Measurements from ENCODE around the gene TJP2.

Gene TJP2
- total RNA-seq, result 0.42 to 21.3 (median 1.9) reads per million in 17 experiments

DNA sequence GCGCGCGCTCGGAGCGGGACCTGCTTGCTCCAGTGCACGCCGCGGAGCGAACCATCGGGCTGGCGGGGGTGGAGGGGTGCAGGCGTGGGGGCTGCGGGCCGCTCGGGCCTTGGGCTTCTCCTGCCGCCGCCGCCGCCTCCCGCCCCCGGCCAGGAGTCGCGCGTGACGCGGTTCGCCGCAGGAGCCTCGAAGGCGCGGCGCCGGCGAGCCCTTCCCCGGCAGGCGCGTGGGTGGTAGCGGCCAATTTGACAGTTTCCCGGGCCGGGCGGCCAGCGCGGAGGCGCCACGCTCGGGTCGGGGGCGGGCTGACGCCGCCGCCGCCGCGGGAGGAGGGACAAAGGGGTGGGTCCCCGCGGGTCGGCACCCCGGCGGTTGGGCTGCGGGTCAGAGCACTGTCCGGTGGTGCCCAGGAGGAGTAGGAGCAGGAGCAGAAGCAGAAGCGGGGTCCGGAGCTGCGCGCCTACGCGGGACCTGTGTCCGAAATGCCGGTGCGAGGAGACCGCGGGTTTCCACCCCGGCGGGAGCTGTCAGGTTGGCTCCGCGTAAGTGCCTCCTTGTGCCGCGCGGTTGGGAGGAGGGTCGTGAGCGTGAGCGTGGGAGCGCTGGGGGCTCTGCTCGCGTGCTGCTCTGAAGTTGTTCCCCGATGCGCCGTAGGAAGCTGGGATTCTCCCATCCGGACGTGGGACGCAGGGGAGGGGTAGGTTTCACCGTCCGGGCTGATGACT lies at the start of gene TJP2:
Gene TJP2, plus strand, starts transcription at position 387 of the 725 bp plus-strand sequence. Its CDS starts 96 bp downstream, at position 483.
- DNase-seq, result peak; percentile 71 to 90 (median 82)

GRCh38 chr9:69130456-69131441 lies 43.3 kb upstream of the TJP2 start:
- DNase-seq, result no peak

GRCh38 chr9:69131682-69132081 lies 42.4 kb upstream of the TJP2 start:
- no peak for DNase-seq

DNA sequence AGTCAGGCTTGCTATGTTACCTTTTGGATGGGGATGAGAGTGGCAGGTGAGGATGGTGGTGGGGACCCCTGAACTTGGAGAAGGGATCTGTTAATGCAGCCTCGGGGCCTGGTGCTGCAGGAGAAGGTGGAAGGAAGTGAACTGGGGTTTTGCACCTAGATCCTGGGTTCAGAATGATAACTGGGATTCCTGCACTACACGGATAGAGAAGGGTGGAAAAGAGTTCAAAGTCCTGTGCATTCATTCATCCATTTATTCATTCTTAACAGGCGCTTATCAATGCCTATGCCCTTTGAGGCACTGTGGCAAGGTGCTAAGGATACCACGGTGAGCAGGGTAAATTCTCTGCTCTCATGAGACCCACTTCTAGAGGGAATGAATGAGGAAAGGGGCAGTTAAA lies 41.7 kb upstream of the TJP2 start:
- no peak for DNase-seq

- DNase-seq, result no peak
Observed at GRCh38 chr9:69134412-69134811, 39.7 kb upstream of the TJP2 start.

DNA sequence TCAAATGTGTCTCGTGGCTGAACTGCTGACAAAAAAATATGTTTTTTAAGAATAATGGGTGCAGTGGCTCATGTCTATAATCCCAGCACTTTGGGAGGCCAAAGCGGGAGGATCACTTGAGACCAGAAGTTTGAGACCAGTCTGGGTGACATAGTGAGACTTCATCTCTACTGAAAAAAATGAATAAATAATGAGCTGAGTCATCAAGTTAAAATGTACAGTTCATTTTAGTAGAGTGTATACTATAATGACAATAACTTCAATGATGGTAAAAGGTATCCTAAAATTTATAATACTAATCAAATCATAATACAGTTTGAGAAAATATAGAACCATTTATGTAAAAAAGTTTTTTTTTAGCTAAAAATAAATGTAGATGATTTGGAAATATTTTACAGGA lies 37.9 kb upstream of the TJP2 start:
- no peak for DNase-seq

GRCh38 chr9:69136779-69137178 lies 37.3 kb upstream of the TJP2 start:
- no peak for DNase-seq

GRCh38 chr9:69137311-69137710 lies 36.8 kb upstream of the TJP2 start:
- no peak for DNase-seq

- DNase-seq, result no peak
Observed at GRCh38 chr9:69139596-69139995, 34.5 kb upstream of the TJP2 start.

DNA sequence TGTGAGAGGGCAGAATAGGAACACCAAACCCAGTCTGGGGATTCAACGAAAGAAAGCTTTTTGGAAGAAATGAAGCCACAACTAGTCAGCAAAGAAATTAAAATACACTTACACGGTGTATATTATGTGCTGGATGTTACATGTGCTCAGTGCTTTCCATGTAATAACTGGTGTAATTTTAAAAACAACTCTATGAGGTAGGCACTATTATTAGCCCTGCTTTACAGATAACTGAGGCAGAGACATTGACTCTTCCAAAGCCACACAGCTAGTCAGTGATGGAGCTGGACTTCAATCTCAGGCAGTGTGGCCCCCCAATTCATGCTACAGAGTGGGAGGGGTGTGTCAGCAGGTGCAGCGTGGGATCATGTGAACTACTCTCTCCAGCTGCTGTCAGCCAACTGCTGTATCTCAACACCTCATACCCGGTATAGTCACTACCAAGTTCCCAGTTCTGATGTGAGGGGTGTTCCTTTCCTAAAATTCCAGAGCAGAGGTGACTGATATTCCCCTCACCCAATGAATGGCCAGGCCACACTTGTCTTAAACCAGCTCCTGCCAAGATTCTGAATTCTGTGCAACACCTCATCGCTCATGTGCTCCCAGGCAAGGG lies 33.8 kb upstream of the TJP2 start:
- DNase-seq, result no peak

DNA sequence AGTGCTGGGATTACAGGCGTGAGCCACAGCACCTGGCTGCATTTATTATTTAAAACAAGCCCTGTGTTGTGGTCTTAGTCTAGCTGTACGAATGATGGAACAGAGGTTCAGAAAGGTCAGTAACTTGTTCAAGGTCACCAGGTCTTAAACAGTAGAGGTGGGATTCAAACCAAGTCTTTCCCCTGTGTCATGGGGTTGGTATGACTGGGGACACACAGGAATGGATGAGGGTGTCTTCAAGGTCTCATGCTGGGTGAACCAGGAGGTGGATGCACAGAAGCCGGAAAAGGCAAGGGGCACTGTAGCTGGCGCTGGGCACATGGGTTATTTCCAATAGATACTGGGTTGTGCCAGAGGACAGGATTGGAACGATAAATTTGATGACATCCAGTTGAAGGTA lies 32.2 kb upstream of the TJP2 start:
- DNase-seq, result no peak

DNA sequence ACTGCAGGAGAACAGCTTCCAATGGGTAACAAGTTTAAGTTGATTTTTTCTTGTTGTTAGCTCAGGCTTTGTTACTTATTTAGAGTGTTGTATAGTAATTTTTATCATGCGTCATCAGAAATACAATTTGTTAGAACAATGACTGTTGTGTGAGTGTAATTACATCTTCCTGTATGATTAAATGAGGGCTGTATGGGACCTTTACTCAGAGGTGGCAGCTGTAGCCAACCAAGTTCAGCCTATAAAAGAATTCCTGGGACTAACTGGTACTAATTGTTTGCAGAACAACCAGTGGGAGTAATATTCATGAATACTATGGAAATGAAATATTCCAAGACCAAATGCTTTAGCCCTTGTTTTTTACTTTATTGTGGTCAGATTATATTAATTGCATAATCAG lies 30.8 kb upstream of the TJP2 start:
- no peak for DNase-seq

DNA sequence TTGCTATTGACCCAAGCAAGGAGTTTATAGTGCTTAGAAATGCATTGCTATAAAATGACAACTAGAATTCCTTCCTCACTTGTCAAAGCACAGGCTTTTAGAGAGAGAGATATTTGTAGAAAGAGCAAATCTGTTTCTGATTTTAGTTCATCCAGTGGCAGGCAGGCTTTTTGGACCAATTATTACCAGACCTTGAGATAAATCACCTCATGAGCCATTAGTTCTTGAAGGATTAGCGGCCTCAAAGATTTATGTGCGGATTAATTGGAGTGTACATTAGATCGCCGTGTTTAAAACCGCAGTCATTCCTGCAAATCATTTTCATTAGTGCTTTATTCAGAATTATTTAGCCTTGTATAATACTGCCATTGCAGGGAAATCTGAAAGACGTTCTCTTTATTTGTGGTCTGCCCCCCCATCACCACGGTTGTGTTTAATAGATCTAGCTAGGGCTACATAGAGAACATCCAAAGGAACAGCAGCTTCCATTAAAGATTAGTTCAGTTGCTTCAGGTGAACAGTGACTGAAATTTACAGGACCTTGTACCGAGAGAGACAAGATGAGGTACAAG lies 28.8 kb upstream of the TJP2 start:
- no peak for DNase-seq

DNA sequence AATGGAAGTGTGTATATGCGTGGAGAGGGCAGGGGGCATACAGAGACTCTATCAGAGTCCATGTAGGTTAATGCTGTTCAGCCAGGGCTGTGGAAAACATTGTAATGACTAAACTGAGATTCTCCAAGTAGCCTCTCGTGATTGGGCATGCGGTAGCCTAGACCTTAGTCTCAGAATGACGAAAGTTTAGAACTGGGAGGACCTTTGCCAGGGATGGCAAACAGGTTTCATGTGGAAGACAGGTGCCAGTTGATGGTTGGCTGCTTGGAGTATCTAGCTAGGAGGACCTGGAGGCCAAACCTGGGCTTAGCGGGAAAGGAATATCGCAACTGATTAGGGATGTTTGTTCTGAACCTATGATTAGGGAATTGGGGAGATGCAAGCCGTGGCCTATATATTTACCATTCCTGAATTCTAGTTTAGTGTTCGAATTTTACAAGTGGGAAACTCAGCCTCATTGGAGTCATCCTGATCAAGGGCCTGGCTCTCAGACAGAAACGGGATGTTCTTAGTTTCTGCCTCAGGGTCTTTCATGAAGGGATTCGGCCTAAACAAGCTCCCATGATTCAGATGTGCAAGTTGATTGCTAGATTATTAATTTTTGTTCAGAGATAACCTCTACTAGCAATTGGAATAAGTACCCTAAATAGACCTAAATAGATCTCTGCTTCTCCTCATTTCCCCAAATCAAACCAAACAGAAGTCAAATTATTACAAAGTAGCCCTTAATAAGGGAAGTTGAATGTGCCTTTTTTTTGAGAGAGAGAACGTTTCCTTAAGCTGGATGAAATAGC lies 26.8 kb upstream of the TJP2 start:
- no peak for DNase-seq

- DNase-seq, result no peak
Observed at GRCh38 chr9:69149321-69149807, 24.7 kb upstream of the TJP2 start.

- DNase-seq, result no peak
Observed at GRCh38 chr9:69151506-69151905, 22.6 kb upstream of the TJP2 start.

DNA sequence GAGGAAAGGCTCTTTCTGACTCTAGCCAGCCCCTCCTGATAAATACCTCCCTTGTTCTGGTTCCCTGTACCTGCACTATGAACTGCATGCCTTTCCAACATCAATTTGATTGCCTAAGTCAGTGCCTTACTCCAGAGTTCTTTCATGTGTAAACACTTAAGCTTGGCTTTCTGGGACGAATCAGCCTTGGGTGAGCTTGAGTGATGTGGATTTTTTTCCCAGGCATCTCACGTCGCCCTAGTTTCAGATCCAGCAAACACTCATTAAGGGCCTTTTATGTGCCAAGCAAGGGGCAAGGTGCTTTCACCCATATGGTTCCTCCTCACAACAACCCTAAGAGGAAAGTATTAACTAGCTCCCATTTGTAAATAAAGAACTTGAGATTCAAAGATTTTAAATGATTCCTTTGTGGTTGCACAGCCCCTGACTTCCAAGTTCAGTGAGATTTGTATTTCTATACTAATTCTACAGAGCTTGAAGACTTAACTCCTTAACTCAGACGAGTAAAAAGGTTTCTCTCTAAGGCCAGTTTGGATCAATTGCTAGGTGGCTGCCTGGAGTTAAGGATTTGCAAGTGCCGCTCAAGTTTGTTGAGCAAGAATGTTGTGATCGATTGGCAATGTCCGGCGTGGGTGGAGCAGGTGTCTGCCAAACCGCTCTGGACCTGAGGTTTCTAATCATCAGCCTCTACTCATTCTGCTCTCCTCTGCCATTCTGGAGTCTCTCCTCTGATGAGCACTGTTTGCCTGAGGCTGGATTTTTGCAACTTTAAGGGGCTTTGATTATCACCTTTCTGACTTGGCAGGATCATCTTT lies 20.2 kb upstream of the TJP2 start:
- DNase-seq, result no peak

DNA sequence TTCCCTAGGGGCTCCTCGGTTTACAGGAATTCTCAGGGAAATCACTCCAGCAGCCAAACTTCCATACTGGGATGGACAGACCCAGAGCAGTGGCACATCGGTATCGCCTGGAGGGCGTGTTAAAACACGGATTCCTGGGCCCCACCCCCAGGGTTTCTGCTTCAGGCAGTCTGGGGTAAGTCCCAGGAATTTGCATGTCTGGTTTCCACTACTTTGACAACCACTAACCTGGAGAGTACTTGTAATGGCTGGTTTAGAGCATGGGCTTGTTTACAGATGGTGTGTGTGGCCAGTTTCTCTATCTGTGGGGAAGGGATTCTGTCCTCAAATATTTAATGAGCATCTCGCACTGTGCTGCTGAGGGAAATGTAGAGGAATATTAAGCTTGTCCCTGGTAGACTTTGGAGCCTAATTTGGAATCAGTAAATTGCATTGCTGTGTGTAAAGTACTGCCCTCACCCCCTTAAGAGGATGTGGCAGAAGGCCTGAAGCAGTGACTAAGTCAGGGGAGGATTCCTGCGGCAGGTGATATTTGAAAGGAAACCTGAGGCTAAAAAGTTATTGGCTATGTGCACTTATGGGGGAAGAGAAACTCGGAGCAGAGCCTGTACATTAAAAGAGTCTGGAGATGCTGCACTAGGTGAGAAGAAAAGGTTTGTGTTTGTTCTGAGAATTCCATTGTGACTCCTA lies 18.6 kb upstream of the TJP2 start:
- no peak for DNase-seq

DNA sequence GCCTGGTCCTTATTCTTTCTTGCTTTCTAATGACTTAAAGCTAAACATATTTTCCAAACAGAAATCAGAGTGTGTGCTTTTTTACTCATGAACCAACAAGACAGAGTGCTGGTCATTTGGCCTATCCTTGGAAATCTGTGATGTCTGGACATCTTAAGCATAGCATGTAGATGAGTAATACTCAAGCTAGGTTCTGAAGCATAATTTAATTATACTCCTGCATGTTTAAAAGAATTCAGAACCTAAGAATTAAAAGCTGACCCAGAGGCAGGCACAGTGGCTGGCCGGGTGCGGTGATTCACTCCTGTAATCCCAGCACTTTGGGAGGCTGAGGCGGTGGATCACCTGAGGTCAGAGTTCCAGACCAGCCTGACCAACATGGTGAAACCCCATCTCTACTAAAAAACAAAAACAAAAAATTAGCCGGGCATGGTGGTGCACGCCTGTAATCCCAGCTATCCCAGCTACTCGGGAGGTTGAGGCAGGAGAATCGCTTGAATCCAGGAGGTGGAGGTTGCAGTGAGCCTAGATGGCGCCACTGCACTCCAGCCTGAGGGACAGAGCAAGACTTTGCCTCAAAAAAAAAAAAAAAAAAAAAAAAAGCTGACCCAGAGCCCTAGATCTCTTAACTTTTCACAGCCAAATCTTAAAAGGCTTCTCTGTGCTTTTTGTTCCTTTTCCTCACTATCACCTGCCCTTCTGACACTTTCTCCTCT lies 16.2 kb upstream of the TJP2 start:
- peak in 2 of 4 experiments; percentile 15 to 31 for DNase-seq

DNA sequence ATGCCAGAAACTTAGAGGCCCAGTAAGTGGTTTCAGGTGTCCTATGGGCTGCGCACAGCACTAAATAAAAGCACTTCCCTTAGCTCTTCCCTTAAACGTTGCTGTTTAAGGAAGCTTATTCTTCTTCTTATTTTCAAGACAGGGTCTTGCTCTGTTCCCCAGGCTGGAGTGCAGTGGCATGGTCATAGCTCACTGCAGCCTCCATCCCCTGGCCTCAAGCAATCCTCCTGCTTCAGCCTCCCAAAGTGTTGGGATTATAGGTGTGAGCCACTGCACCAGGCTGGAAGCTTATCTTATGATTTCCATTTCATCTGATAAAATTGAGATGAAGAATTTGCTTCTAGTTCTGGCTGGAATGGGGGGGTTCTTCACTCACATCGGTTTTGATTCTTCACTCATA lies 15.6 kb upstream of the TJP2 start:
- no peak for DNase-seq
